Measurements from ENCODE around the gene ASAH2. TPM values are rescaled to one million over a fixed set of nuclear protein-coding genes. Genes with fewer than 3 reads are reported as not detected.

Gene ASAH2
- total RNA-seq, 3 donors from 2014 or later (not counting 1 experiment from before 2014, with no cell fraction given), result 0.79 to 3.4 (median 2.9) TPM

DNA sequence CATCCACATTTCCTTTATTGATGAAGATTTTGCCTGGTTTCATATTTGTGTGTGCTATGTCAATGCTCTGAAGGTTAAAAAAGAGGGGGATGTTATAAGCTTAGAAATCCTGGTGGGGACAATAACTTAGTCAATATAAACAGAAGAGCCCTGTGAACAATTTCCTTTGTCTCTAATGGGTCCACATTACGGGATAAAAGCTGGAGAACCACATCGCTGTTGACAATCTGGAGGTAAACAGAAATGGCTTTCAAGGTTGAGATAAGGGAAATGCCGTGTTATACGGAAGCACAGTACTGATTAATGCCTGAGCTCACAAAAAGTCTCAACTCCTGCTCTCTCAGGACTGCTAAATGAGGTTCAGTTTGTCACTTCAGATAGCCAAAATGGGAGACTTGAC lies 16.8 kb downstream of the ASAH2 start:
- Mint-ChIP-seq H3K27me3 (ENCODE audit: low read depth in 2 of 2) (peaks cover 18 to 59% of the 10 kb centered on the region in 2 donors), H3K36me3 (no peaks in the 10 kb centered on the region), H3K27ac (no peak overlapping the region), H3K4me3 (no peak overlapping the region), H3K4me1 (no peaks in the 10 kb centered on the region), H3K9me3 (no peaks in the 10 kb centered on the region)
- no peaks in the 10 kb centered on the region for H3K36me3 ChIP-seq (ENCODE audit: control insufficient read depth, insufficient read depth, low read length)
- ATAC-seq, result no peak
- H3K27me3 ChIP-seq (ENCODE audit: control insufficient read depth, insufficient read depth, low read length), result no peaks in the 10 kb centered on the region
- no peak overlapping the region for H3K27ac ChIP-seq (ENCODE audit: low read length)
- WGBS (ENCODE audit: insufficient coverage), result 95% methylated on average over 4 of the region's 4 CpGs
- no peaks in the 10 kb centered on the region for H3K4me1 ChIP-seq (ENCODE audit: control insufficient read depth, insufficient read depth, low read length)
- H3K4me3 ChIP-seq (ENCODE audit: low read length), result no peak overlapping the region
- TF ChIP-seq, protein P1, sequence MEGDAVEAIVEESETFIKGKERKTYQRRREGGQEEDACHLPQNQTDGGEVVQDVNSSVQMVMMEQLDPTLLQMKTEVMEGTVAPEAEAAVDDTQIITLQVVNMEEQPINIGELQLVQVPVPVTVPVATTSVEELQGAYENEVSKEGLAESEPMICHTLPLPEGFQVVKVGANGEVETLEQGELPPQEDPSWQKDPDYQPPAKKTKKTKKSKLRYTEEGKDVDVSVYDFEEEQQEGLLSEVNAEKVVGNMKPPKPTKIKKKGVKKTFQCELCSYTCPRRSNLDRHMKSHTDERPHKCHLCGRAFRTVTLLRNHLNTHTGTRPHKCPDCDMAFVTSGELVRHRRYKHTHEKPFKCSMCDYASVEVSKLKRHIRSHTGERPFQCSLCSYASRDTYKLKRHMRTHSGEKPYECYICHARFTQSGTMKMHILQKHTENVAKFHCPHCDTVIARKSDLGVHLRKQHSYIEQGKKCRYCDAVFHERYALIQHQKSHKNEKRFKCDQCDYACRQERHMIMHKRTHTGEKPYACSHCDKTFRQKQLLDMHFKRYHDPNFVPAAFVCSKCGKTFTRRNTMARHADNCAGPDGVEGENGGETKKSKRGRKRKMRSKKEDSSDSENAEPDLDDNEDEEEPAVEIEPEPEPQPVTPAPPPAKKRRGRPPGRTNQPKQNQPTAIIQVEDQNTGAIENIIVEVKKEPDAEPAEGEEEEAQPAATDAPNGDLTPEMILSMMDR (IDR thresholded peaks at IDR 0.05), result no peak
- intact Hi-C loops (cut with micrococcal nuclease), result no loop called here
- no peaks in the 10 kb centered on the region for H3K9me3 ChIP-seq (ENCODE audit: control insufficient read depth, insufficient read depth, low read length)
- DNase-seq, result no peak

DNA sequence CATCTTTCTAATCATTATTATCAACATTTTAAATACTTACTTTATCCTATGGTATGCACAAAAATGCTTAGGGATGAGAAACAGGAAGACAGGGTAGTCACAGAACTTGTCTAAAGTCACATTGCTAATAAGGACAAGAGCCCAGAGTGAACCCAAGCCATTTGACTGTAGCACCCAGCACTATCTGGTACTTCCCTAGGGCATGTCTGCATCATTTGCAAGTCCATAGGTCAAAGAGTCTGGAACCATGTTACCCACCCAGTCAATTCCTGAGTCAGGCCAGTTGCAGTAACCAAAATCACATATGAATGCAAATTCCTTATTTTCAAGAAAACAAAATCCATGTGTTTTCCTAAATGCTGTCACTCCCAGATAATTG lies 19.1 kb downstream of the ASAH2 start:
- Histone ChIP-seq H3K27ac (ENCODE audit: low read length) (no peak overlapping the region), H3K9me3 (ENCODE audit: control insufficient read depth, insufficient read depth, low read length) (no peaks in the 10 kb centered on the region), H3K36me3 (ENCODE audit: control insufficient read depth, insufficient read depth, low read length) (no peaks in the 10 kb centered on the region), H3K4me3 (ENCODE audit: low read length) (no peak overlapping the region), H3K27me3 (ENCODE audit: control insufficient read depth, insufficient read depth, low read length) (no peaks in the 10 kb centered on the region), H3K4me1 (ENCODE audit: control insufficient read depth, insufficient read depth, low read length) (no peaks in the 10 kb centered on the region)
- TF ChIP-seq, protein P1 (IDR thresholded peaks at IDR 0.05), result no peak
- ATAC-seq, result no peak
- Mint-ChIP-seq H3K36me3 (no peaks in the 10 kb centered on the region), H3K4me3 (no peak overlapping the region), H3K4me1 (no peaks in the 10 kb centered on the region), H3K9me3 (no peaks in the 10 kb centered on the region), H3K27ac (no peak overlapping the region), H3K27me3 (ENCODE audit: low read depth in 2 of 2) (peaks cover 24 to 57% of the 10 kb centered on the region in 2 donors)
- intact Hi-C loops (cut with micrococcal nuclease), result no loop called here
- no peak for DNase-seq

DNA sequence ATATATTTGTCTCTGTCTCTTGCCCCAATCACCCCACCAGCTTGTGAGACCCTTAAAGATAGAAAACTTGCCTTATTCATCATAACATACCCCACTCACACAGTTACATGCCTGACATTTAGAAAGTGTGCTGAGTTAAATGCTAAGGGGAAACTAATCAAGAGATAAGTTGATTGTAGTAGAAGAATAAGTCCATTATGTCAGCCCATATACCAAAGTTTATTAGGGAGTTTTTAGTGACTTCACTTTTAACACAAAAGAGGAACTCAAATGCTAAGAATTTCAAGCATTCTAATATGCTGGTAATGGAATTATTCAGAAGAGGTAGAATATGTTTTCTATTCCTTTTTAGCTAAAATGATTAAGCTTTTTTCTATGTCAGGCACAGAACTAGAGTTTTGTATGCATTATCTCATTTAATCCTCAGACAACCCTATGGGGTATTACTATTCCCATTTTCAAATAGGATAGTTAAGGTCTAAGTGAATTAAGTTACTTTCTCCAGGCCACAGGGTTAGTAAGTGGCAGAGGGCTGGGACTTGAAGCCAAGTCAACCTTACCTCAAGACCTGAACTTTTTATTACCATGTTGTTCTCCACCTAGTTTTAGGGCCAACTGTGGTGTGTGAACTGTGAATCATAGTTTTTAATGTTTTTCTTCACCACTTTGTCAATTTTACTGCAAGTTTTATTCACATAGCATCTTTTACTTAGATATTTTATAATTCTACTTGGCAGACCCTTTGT lies 19.6 kb downstream of the ASAH2 start:
- H3K4me3 ChIP-seq (ENCODE audit: low read length), result no peak overlapping the region
- H3K27me3 ChIP-seq (ENCODE audit: control insufficient read depth, insufficient read depth, low read length), result no peaks in the 10 kb centered on the region
- no peak overlapping the region for H3K27ac ChIP-seq (ENCODE audit: low read length)
- Mint-ChIP-seq H3K27me3 (ENCODE audit: low read depth in 2 of 2) (peaks cover 24 to 57% of the 10 kb centered on the region in 2 donors), H3K4me3 (no peak overlapping the region), H3K4me1 (no peaks in the 10 kb centered on the region), H3K9me3 (no peaks in the 10 kb centered on the region), H3K36me3 (no peaks in the 10 kb centered on the region), H3K27ac (no peak overlapping the region)
- DNase-seq (no peak), ATAC-seq (no peak)
- TF ChIP-seq, protein P1 (IDR thresholded peaks at IDR 0.05), result no peak
- H3K4me1 ChIP-seq (ENCODE audit: control insufficient read depth, insufficient read depth, low read length), result no peaks in the 10 kb centered on the region
- intact Hi-C loops (cut with micrococcal nuclease), result no loop called here
- no peaks in the 10 kb centered on the region for H3K36me3 ChIP-seq (ENCODE audit: control insufficient read depth, insufficient read depth, low read length)
- H3K9me3 ChIP-seq (ENCODE audit: control insufficient read depth, insufficient read depth, low read length), result no peaks in the 10 kb centered on the region

DNA sequence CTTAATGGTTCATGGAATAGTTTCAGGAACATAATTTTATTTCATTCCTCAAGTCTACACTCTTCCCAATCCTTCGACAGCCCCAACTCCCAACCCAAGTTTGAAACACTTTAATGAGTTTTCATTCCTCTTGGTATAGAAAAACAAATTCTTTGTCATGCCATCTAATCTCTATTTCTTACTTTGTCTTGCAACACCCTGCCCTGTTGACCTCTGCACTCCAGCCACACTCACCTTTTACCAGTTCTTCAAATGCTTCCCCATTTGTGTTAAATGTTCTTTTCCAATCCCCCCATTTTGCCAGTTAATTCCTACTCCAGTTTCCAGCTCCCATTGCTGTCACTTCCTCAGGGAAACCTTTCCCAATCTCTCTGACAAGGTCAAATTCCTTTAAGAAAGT lies 21.9 kb downstream of the ASAH2 start:
- peaks cover 3% of the 10 kb centered on the region for H3K27me3 ChIP-seq (ENCODE audit: control insufficient read depth, insufficient read depth, low read length)
- Mint-ChIP-seq H3K36me3 (no peaks in the 10 kb centered on the region), H3K27me3 (ENCODE audit: low read depth in 2 of 2) (peaks cover 20 to 40% of the 10 kb centered on the region in 2 donors), H3K9me3 (no peaks in the 10 kb centered on the region), H3K4me1 (no peaks in the 10 kb centered on the region), H3K4me3 (no peak overlapping the region), H3K27ac (no peak overlapping the region)
- no peaks in the 10 kb centered on the region for H3K4me1 ChIP-seq (ENCODE audit: control insufficient read depth, insufficient read depth, low read length)
- intact Hi-C loops (cut with micrococcal nuclease), result no loop called here
- 83% methylated on average over 1 of the region's 1 CpG for WGBS (ENCODE audit: insufficient coverage)
- TF ChIP-seq, protein P1 (IDR thresholded peaks at IDR 0.05), result no peak
- no peak overlapping the region for H3K4me3 ChIP-seq (ENCODE audit: low read length)
- ATAC-seq (no peak), DNase-seq (no peak)
- H3K27ac ChIP-seq (ENCODE audit: low read length), result no peak overlapping the region
- H3K9me3 ChIP-seq (ENCODE audit: control insufficient read depth, insufficient read depth, low read length), result no peaks in the 10 kb centered on the region
- no peaks in the 10 kb centered on the region for H3K36me3 ChIP-seq (ENCODE audit: control insufficient read depth, insufficient read depth, low read length)

Data from natural killer cell (primary cell).